ENCODE data around the gene DYNC1LI2. TPM values are rescaled to one million over a fixed set of nuclear protein-coding genes. Genes with fewer than 3 reads are reported as not detected.

DYNC1LI2 gene
- total and polyA plus RNA-seq, 3 experiments from 2014 or later, result 35.0 to 53.8 (median 50.5) TPM

- no peaks in the 10 kb centered on the region for H3K9me3 ChIP-seq (ENCODE audit: low read length)
- no peaks in the 10 kb centered on the region for H3K27me3 ChIP-seq (ENCODE audit: insufficient read depth, low read length, poor library complexity, severe bottlenecking)
- no peaks in the 10 kb centered on the region for H3K27me3 Mint-ChIP-seq
- H3K36me3 Mint-ChIP-seq, result no peaks in the 10 kb centered on the region
- no peak overlapping the region for H3K27ac ChIP-seq (ENCODE audit: low read depth, low read length)
- no peak for DNase-seq
- no peak overlapping the region for H3K4me3 ChIP-seq (ENCODE audit: low read length)
- H3K36me3 ChIP-seq (ENCODE audit: insufficient read depth, low read length), result no peaks in the 10 kb centered on the region
- no peak overlapping the region for H3K27ac Mint-ChIP-seq
- no peaks in the 10 kb centered on the region for H3K4me1 Mint-ChIP-seq
- H3K9me3 Mint-ChIP-seq, result no peaks in the 10 kb centered on the region
- H3K4me3 Mint-ChIP-seq, result no peak overlapping the region
- H3K4me1 ChIP-seq (ENCODE audit: insufficient read depth, low read length), result no peaks in the 10 kb centered on the region
- POLR2A ChIA-PET, result no interaction called here
- CTCF ChIA-PET, result no interaction called here
These were observed 69.7 kb downstream of the DYNC1LI2 start for GRCh38 chr16:66681676-66682075.

GRCh38 chr16:66678337-66678736 lies 73.1 kb downstream of the DYNC1LI2 start:
- no peaks in the 10 kb centered on the region for H3K36me3 Mint-ChIP-seq
- ChIA-PET CTCF (no interaction called here), POLR2A (no interaction called here)

GRCh38 chr16:66677836-66678235 lies 73.6 kb downstream of the DYNC1LI2 start:
- Histone ChIP-seq H3K27me3 (ENCODE audit: insufficient read depth, low read length, poor library complexity, severe bottlenecking) (no peaks in the 10 kb centered on the region), H3K4me3 (ENCODE audit: low read length) (no peak overlapping the region), H3K36me3 (ENCODE audit: insufficient read depth, low read length) (no peaks in the 10 kb centered on the region), H3K27ac (ENCODE audit: low read depth, low read length) (no peak overlapping the region), H3K9me3 (ENCODE audit: low read length) (no peaks in the 10 kb centered on the region), H3K4me1 (ENCODE audit: insufficient read depth, low read length) (no peaks in the 10 kb centered on the region)
- no peaks in the 10 kb centered on the region for H3K9me3 Mint-ChIP-seq
- H3K4me3 Mint-ChIP-seq, result no peak overlapping the region
- ChIA-PET CTCF (no interaction called here), POLR2A (no interaction called here)
- peak overlapping the region in 1 of 8 donors; percentile 79 for H3K27ac Mint-ChIP-seq
- H3K4me1 Mint-ChIP-seq, result no peaks in the 10 kb centered on the region
- no peak for DNase-seq
- no peaks in the 10 kb centered on the region for H3K36me3 Mint-ChIP-seq
- no peaks in the 10 kb centered on the region for H3K27me3 Mint-ChIP-seq

More at GRCh38 chr16:66678337-66678736, 73.1 kb downstream of the DYNC1LI2 start:
- no peaks in the 10 kb centered on the region for H3K36me3 ChIP-seq (ENCODE audit: insufficient read depth, low read length)
- H3K9me3 ChIP-seq (ENCODE audit: low read length), result no peaks in the 10 kb centered on the region
- no peaks in the 10 kb centered on the region for H3K27me3 ChIP-seq (ENCODE audit: insufficient read depth, low read length, poor library complexity, severe bottlenecking)
- Mint-ChIP-seq H3K4me1 (no peaks in the 10 kb centered on the region), H3K27me3 (no peaks in the 10 kb centered on the region), H3K27ac (no peak overlapping the region), H3K9me3 (no peaks in the 10 kb centered on the region), H3K4me3 (no peak overlapping the region)
- no peaks in the 10 kb centered on the region for H3K4me1 ChIP-seq (ENCODE audit: insufficient read depth, low read length)
- no peak overlapping the region for H3K27ac ChIP-seq (ENCODE audit: low read depth, low read length)
- no peak for DNase-seq
- no peak overlapping the region for H3K4me3 ChIP-seq (ENCODE audit: low read length)

- Mint-ChIP-seq H3K4me3 (no peak overlapping the region), H3K9me3 (no peaks in the 10 kb centered on the region), H3K36me3 (no peaks in the 10 kb centered on the region), H3K27ac (peak overlapping the region in 1 of 8 donors; percentile 38), H3K4me1 (no peaks in the 10 kb centered on the region), H3K27me3 (no peaks in the 10 kb centered on the region)
- ChIA-PET CTCF (no interaction called here), POLR2A (no interaction called here)
- H3K27me3 ChIP-seq (ENCODE audit: insufficient read depth, low read length, poor library complexity, severe bottlenecking), result no peaks in the 10 kb centered on the region
- no peak for DNase-seq
- H3K27ac ChIP-seq (ENCODE audit: low read depth, low read length), result no peak overlapping the region
- no peaks in the 10 kb centered on the region for H3K36me3 ChIP-seq (ENCODE audit: insufficient read depth, low read length)
- no peak overlapping the region for H3K4me3 ChIP-seq (ENCODE audit: low read length)
- H3K4me1 ChIP-seq (ENCODE audit: insufficient read depth, low read length), result no peaks in the 10 kb centered on the region
- H3K9me3 ChIP-seq (ENCODE audit: low read length), result no peaks in the 10 kb centered on the region
These were observed 74.2 kb downstream of the DYNC1LI2 start for GRCh38 chr16:66677179-66677578.

GRCh38 chr16:66676599-66676998 lies 74.8 kb downstream of the DYNC1LI2 start:
- H3K36me3 Mint-ChIP-seq, result no peaks in the 10 kb centered on the region
- no peaks in the 10 kb centered on the region for H3K27me3 Mint-ChIP-seq
- Histone ChIP-seq H3K9me3 (ENCODE audit: low read length) (no peaks in the 10 kb centered on the region), H3K4me1 (ENCODE audit: insufficient read depth, low read length) (no peaks in the 10 kb centered on the region), H3K36me3 (ENCODE audit: insufficient read depth, low read length) (no peaks in the 10 kb centered on the region), H3K4me3 (ENCODE audit: low read length) (no peak overlapping the region), H3K27me3 (ENCODE audit: insufficient read depth, low read length, poor library complexity, severe bottlenecking) (no peaks in the 10 kb centered on the region), H3K27ac (ENCODE audit: low read depth, low read length) (no peak overlapping the region)
- POLR2A ChIA-PET, result no interaction called here
- H3K4me1 Mint-ChIP-seq, result no peaks in the 10 kb centered on the region
- CTCF ChIA-PET, result no interaction called here
- no peak for DNase-seq
- H3K9me3 Mint-ChIP-seq, result no peaks in the 10 kb centered on the region
- H3K4me3 Mint-ChIP-seq, result no peak overlapping the region
- no peak overlapping the region for H3K27ac Mint-ChIP-seq

- Histone ChIP-seq H3K4me3 (ENCODE audit: low read length) (no peak overlapping the region), H3K9me3 (ENCODE audit: low read length) (no peaks in the 10 kb centered on the region), H3K27me3 (ENCODE audit: insufficient read depth, low read length, poor library complexity, severe bottlenecking) (no peaks in the 10 kb centered on the region), H3K27ac (ENCODE audit: low read depth, low read length) (no peak overlapping the region), H3K36me3 (ENCODE audit: insufficient read depth, low read length) (no peaks in the 10 kb centered on the region), H3K4me1 (ENCODE audit: insufficient read depth, low read length) (no peaks in the 10 kb centered on the region)
- no peaks in the 10 kb centered on the region for H3K36me3 Mint-ChIP-seq
- POLR2A ChIA-PET, result no interaction called here
- no peak overlapping the region for H3K4me3 Mint-ChIP-seq
- no peaks in the 10 kb centered on the region for H3K27me3 Mint-ChIP-seq
- DNase-seq, result no peak
- H3K27ac Mint-ChIP-seq, result no peak overlapping the region
- no peaks in the 10 kb centered on the region for H3K4me1 Mint-ChIP-seq
- CTCF ChIA-PET, result interaction anchor here (1.1 kb wide), 1 partner anchor 12 kb away, joined by 3 read pairs; no protein-coding TSS in a partner anchor
- H3K9me3 Mint-ChIP-seq, result no peaks in the 10 kb centered on the region
These were observed 77.7 kb downstream of the DYNC1LI2 start for GRCh38 chr16:66673691-66674090.

Other genes with a start within 250 kb of the DYNC1LI2 start
- 1 to 10 TPM; 5.6 TPM for gene TK2, start 201.5 kb downstream of the DYNC1LI2 start, total RNA-seq
- gene TK2, start 201.5 kb downstream of the DYNC1LI2 start, polyA plus RNA-seq, result 10.4 TPM
- 100 to 1,000 TPM; 118 to 121 TPM for gene CKLF, start 199.0 kb downstream of the DYNC1LI2 start, total RNA-seq
- gene CKLF, start 199.0 kb downstream of the DYNC1LI2 start, polyA plus RNA-seq, result 265 TPM
- 1 to 10 TPM; 8.2 to 8.6 TPM for gene CMTM1, start 185.2 kb downstream of the DYNC1LI2 start, total RNA-seq
- 1.2 TPM for gene CMTM1, start 185.2 kb downstream of the DYNC1LI2 start, polyA plus RNA-seq
- under 1 TPM; 0.22 to 0.24 TPM for gene CMTM2, start 172.1 kb downstream of the DYNC1LI2 start, total RNA-seq
- not detected for gene CMTM2, start 172.1 kb downstream of the DYNC1LI2 start, polyA plus RNA-seq
- 10 to 100 TPM; 68.0 to 71.8 TPM for gene CMTM3, start 146.9 kb downstream of the DYNC1LI2 start, total RNA-seq
- 131 TPM for gene CMTM3, start 146.9 kb downstream of the DYNC1LI2 start, polyA plus RNA-seq
- 1 to 10 TPM; 4.1 to 4.4 TPM for gene CMTM4, start 54.9 kb downstream of the DYNC1LI2 start, total RNA-seq
- gene CMTM4, start 54.9 kb downstream of the DYNC1LI2 start, polyA plus RNA-seq, result 0.20 TPM
- under 1 TPM in 1 of 2 experiments, not detected in 1; 0.20 TPM for gene TERB1, start 50.0 kb upstream of the DYNC1LI2 start, total RNA-seq
- gene TERB1, start 50.0 kb upstream of the DYNC1LI2 start, polyA plus RNA-seq, result not detected
- 100 to 1,000 TPM; 105 to 110 TPM for gene NAE1, start 79.4 kb upstream of the DYNC1LI2 start, total RNA-seq
- gene NAE1, start 79.4 kb upstream of the DYNC1LI2 start, polyA plus RNA-seq, result 76.6 TPM
- not detected for gene CA7, start 92.8 kb upstream of the DYNC1LI2 start, total RNA-seq
- not detected for gene CA7, start 92.8 kb upstream of the DYNC1LI2 start, polyA plus RNA-seq
- 10 to 100 TPM; 20.0 to 25.4 TPM for gene PDP2, start 128.9 kb upstream of the DYNC1LI2 start, total RNA-seq
- 4.5 TPM for gene PDP2, start 128.9 kb upstream of the DYNC1LI2 start, polyA plus RNA-seq
- not detected for gene CDH16, start 167.3 kb upstream of the DYNC1LI2 start, total RNA-seq
- gene CDH16, start 167.3 kb upstream of the DYNC1LI2 start, polyA plus RNA-seq, result not detected
- gene RRAD, start 173.9 kb upstream of the DYNC1LI2 start, total RNA-seq, result under 1 TPM; 0.60 to 0.88 TPM
- not detected for gene RRAD, start 173.9 kb upstream of the DYNC1LI2 start, polyA plus RNA-seq
- gene CIAO2B, start 182.8 kb upstream of the DYNC1LI2 start, total RNA-seq, result 100 to 1,000 TPM; 164 to 176 TPM
- gene CIAO2B, start 182.8 kb upstream of the DYNC1LI2 start, polyA plus RNA-seq, result 132 TPM
- gene CES2, start 183.9 kb upstream of the DYNC1LI2 start, total RNA-seq, result 10 to 100 TPM; 23.5 to 23.8 TPM
- 26.6 TPM for gene CES2, start 183.9 kb upstream of the DYNC1LI2 start, polyA plus RNA-seq
- gene CES3, start 209.7 kb upstream of the DYNC1LI2 start, total RNA-seq, result under 1 TPM; 0.16 to 0.24 TPM
- gene CES3, start 209.7 kb upstream of the DYNC1LI2 start, polyA plus RNA-seq, result not detected
- gene CES4A, start 237.0 kb upstream of the DYNC1LI2 start, total RNA-seq, result 1 to 10 TPM; 4.2 to 5.1 TPM
- 1.7 TPM for gene CES4A, start 237.0 kb upstream of the DYNC1LI2 start, polyA plus RNA-seq

Data from CD8-positive, alpha-beta memory T cell (primary cell).